Pancreas (tissue), 10 donors: Measurements from ENCODE around the gene CTPS1. TPM values are rescaled to one million over a fixed set of nuclear protein-coding genes. Genes with fewer than 3 reads are reported as not detected.

Experiments
- ATAC-seq, 4 donors: fragments of 200-7000 bp; cut with Tn5 transposase; one replicate each; pipeline versions ENCODE4 v1.8.0 to v1.9.1; 2020; ENCODE audit warnings: mild to moderate bottlenecking in 4 of 4, moderate library complexity in 4 of 4
- DNase-seq, 6 donors: peaks; one replicate each; pipeline ENCODE4 v3.0.0-alpha.2; 2020
- FAIRE-seq: peaks from 2 replicates; lab custom pipeline; 2012; peaks lifted over from hg19 to GRCh38; lab: Jason Lieb, UNC
- H3K27ac ChIP-seq, 4 donors: fragments of 200-600 bp; sonication (generic); 1 replicate in 3 of 4; 2 replicates in 1 of 4; pipeline versions ENCODE4 v1.5.0 to v1.8.0; 2020
- H3K27me3 ChIP-seq, 4 donors: fragments of 200-600 bp; one replicate each; pipeline ENCODE4 v1.8.0; 2021
- H3K36me3 ChIP-seq, 3 donors: fragments of 200-600 bp; sonication (generic) in 1 of 3; one replicate each; pipeline versions ENCODE4 v1.5.0 to v1.8.0; 2020 to 2021
- H3K4me1 ChIP-seq, 3 donors: fragments of 200-600 bp; one replicate each; pipeline ENCODE4 v1.8.0; 2021
- H3K4me3 ChIP-seq, 4 donors: fragments of 200-600 bp; sonication (generic) in 2 of 4; one replicate each; pipeline versions ENCODE4 v1.5.0 to v1.8.0; 2020 to 2021
- H3K9me3 ChIP-seq, 4 donors: fragments of 200-600 bp; one replicate each; pipeline ENCODE4 v1.8.0; 2021
- CTCF ChIP-seq, 4 donors: fragments of 200-600 bp; sonication (generic) in 3 of 4; IDR thresholded peaks; one replicate each; pipeline versions ENCODE4 v1.5.0 to v1.8.0; 2021; ENCODE audit warnings: antibody characterized with exemption in 4 of 4
- WGBS, 2 donors: extraction: QIAGEN DNeasy Blood & Tissue Kit; methylation state at CpG; one replicate each; pipeline ENCODE4 v1.1.7; 2013; 5-methylcytosine and 5-hydroxymethylcytosine counted together
- intact Hi-C, 3 donors: fragments of 100-400 bp; cut with DNase I; formaldehyde crosslinking; loops; one replicate each; pipeline versions ENCODE4 v1.11.1 to v1.14.2; 2022
- polyA plus RNA-seq, 2 donors: library from polyadenylated mRNA; stranded (reverse); fragments of 200-250 nt; gene quantifications; one replicate each; pipeline ENCODE4 v1.2.3, GENCODE V29; 2013
- total RNA-seq, 6 donors: library from RNA; stranded (reverse); fragmentation: NEBNext Ultra II Directional in 4 of 6; extraction: Animal tissue kit (Norgen Biotek cat#: 25700) in 4 of 6; gene quantifications; one replicate each; pipeline versions ENCODE4 v1.2.1 to v1.2.4, GENCODE V29; 2021 to 2023
- donor health status: healthy with polysubstance abuse.
- donor health status: DM: no; HTN: no; CAD: no; lungs with moderate emphysema.
- donor health status: DM: no; HTN: no; CAD: no.
- donor health status: control.
- donor health status: control.
- donor health status: Bipolar disorder and iron deficiency.
- donor health status: DM: yes; HTN: yes; CAD: no.
- donor health status: DM: no; HTN: no; CAD: no.
- donor health status: DM: no; HTN: no; CAD: no.
- donor health status: DM: yes; HTN: yes; CAD: no.

Gene CTPS1
- total and polyA plus RNA-seq, 8 donors = 4.1 to 8.7 (median 7.3) TPM

- Histone ChIP-seq H3K4me1 (no peaks in the 10 kb centered on the region), H3K27me3 (no peaks in the 10 kb centered on the region), H3K4me3 (no peak overlapping the region), H3K36me3 (peaks cover 0 to 15% (median 0%) of the 10 kb centered on the region in 3 donors), H3K9me3 (no peaks in the 10 kb centered on the region), H3K27ac (no peak overlapping the region)
- WGBS, 2 donors = 82 to 86% methylated on average over 1 of the region's 1 CpG
- intact Hi-C loops = loop anchor here in 1 of 3 donors (10.0 kb wide), 1 partner anchor 56 kb away; no protein-coding TSS in a partner anchor
- FAIRE-seq (no peak), DNase-seq (no peak), ATAC-seq (no peak)
- no peak for TF ChIP-seq CTCF (IDR thresholded peaks at IDR 0.05)
These were observed 30.8 kb downstream of the CTPS1 start for GRCh38 chr1:41010345-41010744.

GRCh38 chr1:41013024-41013423, 33.5 kb downstream of the CTPS1 start:
- no peak for DNase-seq
- Histone ChIP-seq H3K4me1 (no peaks in the 10 kb centered on the region), H3K27me3 (no peaks in the 10 kb centered on the region), H3K9me3 (no peaks in the 10 kb centered on the region), H3K27ac (no peak overlapping the region), H3K36me3 (peaks cover 0 to 15% (median 0%) of the 10 kb centered on the region in 3 donors), H3K4me3 (no peak overlapping the region)
- 91 to 95% methylated on average over 6 of the region's 6 CpGs for WGBS, 2 donors
- no peak for TF ChIP-seq CTCF (IDR thresholded peaks at IDR 0.05)
- no peak for ATAC-seq
- FAIRE-seq = no peak
- intact Hi-C loops = loop anchor here in 1 of 3 donors (10.0 kb wide), 1 partner anchor 58 kb away; no protein-coding TSS in a partner anchor

- WGBS, 2 donors = 85 to 93% methylated on average over 7 of the region's 7 CpGs
- H3K9me3 ChIP-seq = no peaks in the 10 kb centered on the region
- no peak for TF ChIP-seq CTCF (IDR thresholded peaks at IDR 0.05)
- H3K27ac ChIP-seq = no peak overlapping the region
- peak in 2 of 4 donors; percentile 41 to 74 for ATAC-seq
- peaks cover 0 to 15% (median 0%) of the 10 kb centered on the region in 3 donors for H3K36me3 ChIP-seq
- intact Hi-C loops = loop anchor here in 1 of 3 donors (10.0 kb wide), 1 partner anchor 59 kb away; no protein-coding TSS in a partner anchor
- FAIRE-seq = no peak
- no peaks in the 10 kb centered on the region for H3K27me3 ChIP-seq
- H3K4me1 ChIP-seq = no peaks in the 10 kb centered on the region
- no peak for DNase-seq
- no peak overlapping the region for H3K4me3 ChIP-seq
These were observed 34.3 kb downstream of the CTPS1 start for GRCh38 chr1:41013796-41014195.

- H3K27me3 ChIP-seq = no peaks in the 10 kb centered on the region
- TF ChIP-seq CTCF (IDR thresholded peaks at IDR 0.05) = no peak
- peaks cover 0 to 9% (median 0%) of the 10 kb centered on the region in 3 donors for H3K36me3 ChIP-seq
- H3K4me1 ChIP-seq = no peaks in the 10 kb centered on the region
- intact Hi-C loops = loop anchor here in 1 of 3 donors (10.0 kb wide), 1 partner anchor 60 kb away; no protein-coding TSS in a partner anchor
- DNase-seq = no peak
- 77 to 78% methylated on average over 8 of the region's 8 CpGs for WGBS, 2 donors
- no peaks in the 10 kb centered on the region for H3K9me3 ChIP-seq
- no peak for FAIRE-seq
- H3K27ac ChIP-seq = no peak overlapping the region
- H3K4me3 ChIP-seq = no peak overlapping the region
- ATAC-seq = no peak
These were observed 35.4 kb downstream of the CTPS1 start for GRCh38 chr1:41014871-41015270.

- FAIRE-seq (no peak), DNase-seq (no peak), ATAC-seq (no peak)
- peaks cover 0 to 7% (median 0%) of the 10 kb centered on the region in 3 donors for H3K36me3 ChIP-seq
- H3K4me3 ChIP-seq = no peak overlapping the region
- no peaks in the 10 kb centered on the region for H3K4me1 ChIP-seq
- 80% methylated on average over 5 of the region's 5 CpGs for WGBS, 2 donors
- intact Hi-C loops = loop anchor here in 1 of 3 donors (10.0 kb wide), 1 partner anchor 61 kb away; no protein-coding TSS in a partner anchor
- no peak for TF ChIP-seq CTCF (IDR thresholded peaks at IDR 0.05)
- no peaks in the 10 kb centered on the region for H3K9me3 ChIP-seq
- H3K27me3 ChIP-seq = no peaks in the 10 kb centered on the region
- H3K27ac ChIP-seq = no peak overlapping the region
These were observed 35.9 kb downstream of the CTPS1 start for GRCh38 chr1:41015281-41015896.
